Measurements from ENCODE around the gene C14orf132. TPM values are rescaled to one million over a fixed set of nuclear protein-coding genes. Genes with fewer than 3 reads are reported as not detected.

The C14orf132 gene
- total RNA-seq, 2 donors from 2014 or later = 23.0 to 37.5 TPM

- DNase-seq (ENCODE audit: low spot score) = no peak
Observed at GRCh38 chr14:96091941-96092411, 52.8 kb downstream of the C14orf132 start.

GRCh38 chr14:96092936-96093335 lies 53.8 kb downstream of the C14orf132 start:
- H3K4me3 ChIP-seq = no peak overlapping the region
- peaks cover 15% of the 10 kb centered on the region for H3K36me3 ChIP-seq
- H3K27me3 ChIP-seq (replicated peaks; ENCODE audit: insufficient read depth) = no peaks in the 10 kb centered on the region
- no peak overlapping the region for H3K27ac ChIP-seq
- H3K4me1 ChIP-seq (ENCODE audit: control insufficient read depth in 1 of 2, low read depth in 2 of 2) = peaks cover 0 to 9% of the 10 kb centered on the region in 2 donors
- no peak for TF ChIP-seq CTCF (IDR thresholded peaks at IDR 0.05)
- H3K9me3 ChIP-seq = no peaks in the 10 kb centered on the region
- ATAC-seq (ENCODE audit: insufficient number of reproducible peaks, low FRiP score, low read depth) (no peak), DNase-seq (ENCODE audit: low spot score) (no peak)

More at GRCh38 chr14:96091941-96092411, 52.8 kb downstream of the C14orf132 start:
- Histone ChIP-seq H3K9me3 (no peaks in the 10 kb centered on the region), H3K27ac (no peak overlapping the region), H3K4me3 (no peak overlapping the region), H3K27me3 (replicated peaks; ENCODE audit: insufficient read depth) (no peaks in the 10 kb centered on the region), H3K4me1 (ENCODE audit: control insufficient read depth in 1 of 2, low read depth in 2 of 2) (peaks cover 0 to 9% of the 10 kb centered on the region in 2 donors), H3K36me3 (peaks cover 22% of the 10 kb centered on the region)
- TF ChIP-seq CTCF (IDR thresholded peaks at IDR 0.05) = no peak
- ATAC-seq (ENCODE audit: insufficient number of reproducible peaks, low FRiP score, low read depth) = no peak

GRCh38 chr14:96094211-96094610 lies 55.0 kb downstream of the C14orf132 start:
- ATAC-seq (ENCODE audit: insufficient number of reproducible peaks, low FRiP score, low read depth) (no peak), DNase-seq (ENCODE audit: low spot score) (no peak)
- peaks cover 0 to 9% of the 10 kb centered on the region in 2 donors for H3K4me1 ChIP-seq (ENCODE audit: control insufficient read depth in 1 of 2, low read depth in 2 of 2)
- H3K27ac ChIP-seq = no peak overlapping the region
- no peaks in the 10 kb centered on the region for H3K9me3 ChIP-seq
- H3K27me3 ChIP-seq (replicated peaks; ENCODE audit: insufficient read depth) = no peaks in the 10 kb centered on the region
- peaks cover 3% of the 10 kb centered on the region for H3K36me3 ChIP-seq
- no peak overlapping the region for H3K4me3 ChIP-seq
- TF ChIP-seq CTCF (IDR thresholded peaks at IDR 0.05) = no peak

- Histone ChIP-seq H3K27ac (no peak overlapping the region), H3K9me3 (no peaks in the 10 kb centered on the region), H3K36me3 (no peaks in the 10 kb centered on the region), H3K27me3 (replicated peaks; ENCODE audit: insufficient read depth) (no peaks in the 10 kb centered on the region), H3K4me1 (ENCODE audit: control insufficient read depth in 1 of 2, low read depth in 2 of 2) (peaks cover 0 to 9% of the 10 kb centered on the region in 2 donors), H3K4me3 (no peak overlapping the region)
- DNase-seq (ENCODE audit: low spot score) = no peak
- no peak for TF ChIP-seq CTCF (IDR thresholded peaks at IDR 0.05)
- ATAC-seq (ENCODE audit: insufficient number of reproducible peaks, low FRiP score, low read depth) = no peak
Observed at GRCh38 chr14:96094656-96095055, 55.5 kb downstream of the C14orf132 start.

- Histone ChIP-seq H3K9me3 (no peaks in the 10 kb centered on the region), H3K4me1 (ENCODE audit: control insufficient read depth in 1 of 2, low read depth in 2 of 2) (peaks cover 0 to 9% of the 10 kb centered on the region in 2 donors), H3K27me3 (replicated peaks; ENCODE audit: insufficient read depth) (no peaks in the 10 kb centered on the region), H3K36me3 (no peaks in the 10 kb centered on the region), H3K4me3 (no peak overlapping the region), H3K27ac (no peak overlapping the region)
- TF ChIP-seq CTCF (IDR thresholded peaks at IDR 0.05) = no peak
- ATAC-seq (ENCODE audit: insufficient number of reproducible peaks, low FRiP score, low read depth) (no peak), DNase-seq (ENCODE audit: low spot score) (no peak)
Observed at GRCh38 chr14:96095058-96095457, 55.9 kb downstream of the C14orf132 start.
